ENCODE results near the gene C5orf15. TPM values are rescaled to one million over a fixed set of nuclear protein-coding genes. Genes with fewer than 3 reads are reported as not detected.

C5orf15 gene
- total and polyA plus RNA-seq, 2 experiments from 2014 or later = 37.7 to 61.4 TPM

DNA sequence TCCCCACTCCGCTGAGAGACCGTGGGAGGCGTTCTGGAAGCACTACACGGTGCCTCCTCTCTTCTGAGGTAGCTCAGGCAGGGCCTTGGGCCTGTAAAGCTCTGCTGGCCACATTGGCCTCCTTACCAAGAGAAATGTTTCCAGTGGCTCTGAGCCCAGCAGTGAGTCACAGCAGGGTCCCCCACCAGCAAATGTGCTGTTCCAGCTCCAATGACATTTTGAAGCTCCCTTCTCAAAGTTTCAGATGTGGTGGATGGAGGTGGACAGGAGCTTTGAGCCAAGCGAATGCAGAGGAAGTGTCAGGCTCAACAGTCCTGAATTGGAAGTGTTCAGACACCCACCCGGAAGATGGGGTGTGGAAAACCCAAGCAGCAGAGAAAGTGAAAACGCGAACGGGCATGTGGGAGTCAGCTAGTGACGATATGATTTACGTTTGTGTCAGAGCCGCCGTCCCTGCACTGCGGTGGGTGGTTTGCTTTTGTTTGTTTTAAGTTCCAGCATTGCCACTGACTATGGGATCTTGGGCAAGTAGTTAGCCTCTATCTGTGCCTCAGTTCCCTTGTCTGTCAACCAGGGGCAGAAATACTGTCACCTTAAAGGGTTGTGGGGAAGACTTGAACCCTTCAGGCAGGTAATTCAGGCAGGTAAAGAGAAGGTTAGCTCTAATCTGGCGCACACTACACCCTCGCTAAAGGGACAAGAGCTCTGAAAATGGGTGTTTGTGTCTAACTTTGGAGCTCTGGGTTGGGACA lies 38.2 kb downstream of the C5orf15 start:
- H3F3A ChIP-seq (replicated peaks; ENCODE audit: low read depth) = no peaks in the 10 kb centered on the region
- H2AFZ ChIP-seq = 0 out of 2 replicates have a peak overlapping the region, but pooled peaks have one; percentile 18
- H3K36me3 Mint-ChIP-seq (ENCODE audit: low read depth) = peaks cover 4% of the 10 kb centered on the region; the same call in 1 of the 3 replicates
- H3K4me1 ChIP-seq (ENCODE audit: insufficient read depth) = no peaks in the 10 kb centered on the region
- no peaks in the 10 kb centered on the region for H3K36me3 ChIP-seq (ENCODE audit: insufficient read depth)
- H3K4me1 Mint-ChIP-seq = no peaks in the 10 kb centered on the region; the same call in 2 of the 3 replicates
- no peaks in the 10 kb centered on the region for H3K9me2 ChIP-seq (ENCODE audit: insufficient read depth)
- no peak overlapping the region for H3K27ac Mint-ChIP-seq
- H3K27ac ChIP-seq (ENCODE audit: low read depth) = no peak overlapping the region
- no peaks in the 10 kb centered on the region for H4K20me1 ChIP-seq (replicated peaks; ENCODE audit: insufficient read depth)
- peaks cover 9% of the 10 kb centered on the region for H3K27me3 Mint-ChIP-seq (ENCODE audit: insufficient read depth, low read depth, poor library complexity)
- no peaks in the 10 kb centered on the region for H3K27me3 ChIP-seq (ENCODE audit: insufficient read depth)
- H3K79me2 ChIP-seq (replicated peaks; ENCODE audit: insufficient read depth) = no peaks in the 10 kb centered on the region
- TF ChIP-seq JUNB (IDR thresholded peaks at IDR 0.05; ENCODE audit: unreplicated experiment) (no peak), POLR2AphosphoS5 (IDR thresholded peaks at IDR 0.05; ENCODE audit: low read depth) (no peak), ZNF462 (CRISPR knock-in tag; IDR thresholded peaks at IDR 0.05) (no peak), EZH2 (IDR thresholded peaks at IDR 0.05; ENCODE audit: low read depth, unreplicated experiment) (no peak), CTCF (conservative IDR thresholded peaks at IDR 0.05; ENCODE audit: low read depth in 2 of 2) (no peak), ZNF331 (CRISPR knock-in tag; IDR thresholded peaks at IDR 0.05; ENCODE audit: low read depth) (no peak), EZH2phosphoT487 (IDR thresholded peaks at IDR 0.05; ENCODE audit: unreplicated experiment) (no peak), ZNF114 (CRISPR knock-in tag; IDR thresholded peaks at IDR 0.05) (no peak), STAT1 (IDR thresholded peaks at IDR 0.05; ENCODE audit: unreplicated experiment) (no peak), NANOG (IDR thresholded peaks at IDR 0.05; ENCODE audit: borderline replicate concordance) (no peak), REST (IDR thresholded peaks at IDR 0.05; ENCODE audit: unreplicated experiment) (no peak)
- TF ChIP-seq, protein P1, sequence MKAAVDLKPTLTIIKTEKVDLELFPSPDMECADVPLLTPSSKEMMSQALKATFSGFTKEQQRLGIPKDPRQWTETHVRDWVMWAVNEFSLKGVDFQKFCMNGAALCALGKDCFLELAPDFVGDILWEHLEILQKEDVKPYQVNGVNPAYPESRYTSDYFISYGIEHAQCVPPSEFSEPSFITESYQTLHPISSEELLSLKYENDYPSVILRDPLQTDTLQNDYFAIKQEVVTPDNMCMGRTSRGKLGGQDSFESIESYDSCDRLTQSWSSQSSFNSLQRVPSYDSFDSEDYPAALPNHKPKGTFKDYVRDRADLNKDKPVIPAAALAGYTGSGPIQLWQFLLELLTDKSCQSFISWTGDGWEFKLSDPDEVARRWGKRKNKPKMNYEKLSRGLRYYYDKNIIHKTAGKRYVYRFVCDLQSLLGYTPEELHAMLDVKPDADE (IDR thresholded peaks at IDR 0.05) = no peak
- H3K4me3 ChIP-seq = no peak overlapping the region
- no peak overlapping the region for H3K4me2 ChIP-seq
- no peak overlapping the region for H3K4me3 Mint-ChIP-seq
- no peaks in the 10 kb centered on the region; the same call in 2 of the 3 replicates for H3K9me3 Mint-ChIP-seq
- DNase-seq (ENCODE audit: low spot score) (no peak), ATAC-seq (no peak)
